Stimulated activated CD4-positive, alpha-beta T cell treated with anti-CD3 and anti-CD28 coated beads, Interleukin-2, amount 100 ng/mL, for 4 hours (primary cell): Measurements from ENCODE around the gene PRDM12.

Experiments
- DNase-seq: peaks from one replicate; pipeline ENCODE4 v3.0.0-alpha.2; 2020; ENCODE audit warnings: low read depth

PRDM12 gene

DNA sequence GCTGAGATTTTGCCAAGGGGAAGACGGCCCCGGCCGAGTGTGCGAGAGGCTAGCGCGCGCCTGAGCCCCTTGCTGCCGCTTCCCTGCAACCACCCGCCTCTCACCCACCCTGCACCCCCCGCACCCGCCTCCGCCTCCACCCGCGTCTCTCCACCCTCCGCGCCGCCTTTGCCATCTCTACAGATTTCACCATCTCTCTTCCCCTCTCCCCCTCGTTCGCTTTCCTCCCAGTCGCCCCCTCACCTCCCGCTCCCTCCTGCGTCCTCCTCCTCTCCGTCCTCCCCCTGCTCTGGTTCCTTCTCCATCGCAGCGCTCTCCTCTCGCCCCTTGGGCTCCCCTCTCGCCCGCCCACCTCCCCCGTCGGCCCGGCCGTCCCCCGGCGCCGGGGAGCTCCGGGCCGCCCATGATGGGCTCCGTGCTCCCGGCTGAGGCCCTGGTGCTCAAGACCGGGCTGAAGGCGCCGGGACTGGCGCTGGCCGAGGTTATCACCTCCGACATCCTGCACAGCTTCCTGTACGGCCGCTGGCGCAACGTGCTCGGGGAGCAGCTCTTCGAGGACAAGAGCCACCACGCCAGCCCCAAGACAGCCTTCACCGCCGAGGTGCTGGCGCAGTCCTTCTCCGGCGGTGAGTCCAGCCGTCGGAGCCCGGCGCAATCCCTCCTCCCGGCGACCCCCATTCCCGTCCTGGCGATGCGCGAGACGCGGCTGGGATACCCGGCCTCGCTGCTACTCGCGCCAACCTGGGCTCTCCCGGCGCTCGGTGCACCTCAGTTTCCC is at the start of gene PRDM12:
Gene PRDM12, plus strand, starts transcription at position 344 of the 778 bp plus-strand sequence. Its CDS starts 60 bp downstream, at position 404.
- no peak for DNase-seq

DNA sequence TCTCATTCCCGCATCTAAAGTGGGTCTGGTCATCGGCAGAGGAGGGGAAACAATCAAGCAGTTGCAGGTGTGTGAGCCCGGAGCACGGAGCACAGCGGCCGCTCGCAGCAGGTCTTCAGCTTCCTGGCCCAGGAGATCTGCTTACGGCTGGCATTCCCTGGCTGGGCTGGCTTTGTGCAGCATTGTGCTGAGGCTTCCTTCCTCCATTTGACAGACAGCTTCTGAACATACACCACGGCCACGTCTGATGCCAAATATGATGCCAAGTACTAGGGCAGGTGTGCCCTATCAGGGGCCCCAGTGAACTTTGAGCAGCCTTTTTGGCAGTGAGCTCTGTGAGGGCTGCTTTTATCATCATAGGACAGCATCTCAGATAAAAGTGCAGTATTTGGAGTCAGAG is 47.9 kb upstream of the PRDM12 start:
- DNase-seq: no peak

GRCh38 chr9:130623466-130623865 is 40.9 kb upstream of the PRDM12 start:
- no peak for DNase-seq

GRCh38 chr9:130624154-130624553 is 40.2 kb upstream of the PRDM12 start:
- no peak for DNase-seq

GRCh38 chr9:130626249-130626996 is 38.0 kb upstream of the PRDM12 start:
- DNase-seq: no peak

DNA sequence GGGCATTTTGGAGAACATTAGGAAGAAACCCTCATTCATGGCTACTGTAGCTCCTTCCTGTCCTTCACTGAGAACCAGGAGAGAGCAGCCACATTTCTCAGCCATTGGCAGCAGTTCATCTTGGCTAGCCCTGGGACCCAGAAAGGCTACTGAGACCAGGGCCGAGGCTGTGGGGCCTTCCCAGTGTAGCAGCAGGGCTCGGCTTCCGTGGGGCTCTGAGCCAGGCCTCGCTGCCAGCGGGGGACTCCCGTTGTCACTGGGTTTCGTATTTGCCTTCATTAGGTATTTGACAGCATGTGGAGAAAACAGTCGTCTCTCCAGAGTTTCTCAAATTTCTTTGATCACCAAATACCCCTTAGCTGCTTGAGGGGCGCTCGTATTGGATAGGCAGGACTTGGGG is 37.3 kb upstream of the PRDM12 start:
- DNase-seq: no peak

- no peak for DNase-seq
Measured at GRCh38 chr9:130627896-130628792, 36.2 kb upstream of the PRDM12 start.

DNA sequence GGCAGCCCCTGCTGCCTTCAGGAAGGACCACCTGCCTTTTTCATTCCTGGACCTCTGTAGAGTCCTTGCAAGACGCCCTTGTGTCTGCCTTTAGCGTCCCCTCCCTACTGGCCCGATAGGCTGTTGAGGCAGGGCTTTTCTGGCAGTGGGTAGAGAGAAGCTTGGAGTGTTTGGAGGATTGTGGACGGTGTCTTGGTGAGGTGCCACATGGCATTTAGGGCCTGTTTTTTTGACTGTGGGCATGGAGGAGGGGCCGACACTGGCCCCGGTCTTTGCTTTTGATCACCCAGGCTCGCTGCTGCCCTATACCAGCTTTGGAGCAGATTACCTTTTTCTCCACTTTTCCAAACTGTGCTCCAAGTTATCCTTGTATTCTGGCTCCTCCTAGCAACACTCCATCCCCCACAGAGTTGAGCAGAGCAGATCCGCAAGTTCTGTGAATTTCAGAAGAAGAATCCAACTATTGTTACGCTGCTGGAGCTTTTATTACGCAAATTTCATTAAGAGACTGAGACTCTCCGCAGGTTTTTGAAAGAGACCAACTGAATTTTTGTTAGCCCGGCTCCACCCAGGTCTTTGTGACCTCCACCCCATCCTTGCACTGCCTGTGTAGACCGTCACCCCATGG is 34.8 kb upstream of the PRDM12 start:
- no peak for DNase-seq

DNA sequence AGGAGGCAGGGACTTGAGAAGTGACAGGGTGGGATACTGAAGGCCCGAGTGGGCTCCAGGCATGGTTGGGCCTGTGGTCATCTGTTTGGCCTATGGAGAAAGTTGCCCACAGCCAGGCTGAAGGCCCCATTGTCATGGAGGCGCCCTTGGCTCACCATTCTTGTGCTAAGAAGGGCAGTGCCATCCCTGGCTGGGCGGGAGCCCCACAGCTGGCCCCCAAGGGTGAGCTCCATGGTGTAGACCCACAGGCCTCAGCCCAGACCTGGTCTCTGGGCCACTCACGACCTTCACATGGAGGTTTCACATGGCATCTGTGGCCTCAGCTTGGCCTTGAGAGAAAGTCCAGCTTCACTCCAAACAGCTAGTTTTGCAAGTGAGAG is 34.3 kb upstream of the PRDM12 start:
- DNase-seq: no peak

DNA sequence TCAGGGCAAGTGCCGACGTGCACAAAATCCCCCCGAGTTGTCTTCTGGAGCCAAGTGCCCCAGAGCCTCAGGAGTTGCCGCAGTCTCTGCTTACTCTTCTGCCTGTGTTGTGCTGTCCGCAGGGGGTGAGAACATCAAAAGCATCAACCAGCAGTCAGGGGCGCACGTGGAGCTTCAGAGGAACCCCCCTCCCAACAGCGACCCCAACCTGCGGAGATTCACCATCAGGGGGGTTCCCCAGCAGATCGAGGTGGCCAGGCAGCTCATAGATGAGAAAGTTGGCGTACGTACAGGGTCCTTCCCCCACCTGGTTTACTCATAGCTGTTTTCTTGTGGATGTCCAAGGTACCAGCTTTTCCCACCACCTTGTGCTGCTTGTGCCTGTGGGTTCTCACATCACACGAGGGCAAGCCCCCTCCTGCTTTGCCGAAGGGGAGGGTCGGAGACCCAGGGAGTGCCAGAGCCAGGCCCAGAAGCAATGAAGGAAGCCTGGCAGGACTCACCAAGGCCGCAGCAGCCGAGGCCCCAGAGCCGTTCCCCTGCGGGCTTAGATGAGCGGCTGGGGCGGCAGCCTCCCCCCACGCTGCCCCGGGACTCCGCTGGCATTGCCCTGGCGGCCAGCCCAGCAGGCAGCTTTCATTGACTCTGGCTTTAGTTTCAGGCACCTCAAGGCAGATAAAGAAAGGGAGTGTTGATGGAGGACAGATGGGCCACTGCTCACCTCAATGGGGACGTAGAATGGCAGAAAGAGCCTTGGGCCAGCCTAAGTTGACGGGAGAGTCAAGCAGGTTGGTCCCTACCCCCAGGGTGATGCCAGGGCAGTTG is 33.7 kb upstream of the PRDM12 start:
- no peak for DNase-seq

DNA sequence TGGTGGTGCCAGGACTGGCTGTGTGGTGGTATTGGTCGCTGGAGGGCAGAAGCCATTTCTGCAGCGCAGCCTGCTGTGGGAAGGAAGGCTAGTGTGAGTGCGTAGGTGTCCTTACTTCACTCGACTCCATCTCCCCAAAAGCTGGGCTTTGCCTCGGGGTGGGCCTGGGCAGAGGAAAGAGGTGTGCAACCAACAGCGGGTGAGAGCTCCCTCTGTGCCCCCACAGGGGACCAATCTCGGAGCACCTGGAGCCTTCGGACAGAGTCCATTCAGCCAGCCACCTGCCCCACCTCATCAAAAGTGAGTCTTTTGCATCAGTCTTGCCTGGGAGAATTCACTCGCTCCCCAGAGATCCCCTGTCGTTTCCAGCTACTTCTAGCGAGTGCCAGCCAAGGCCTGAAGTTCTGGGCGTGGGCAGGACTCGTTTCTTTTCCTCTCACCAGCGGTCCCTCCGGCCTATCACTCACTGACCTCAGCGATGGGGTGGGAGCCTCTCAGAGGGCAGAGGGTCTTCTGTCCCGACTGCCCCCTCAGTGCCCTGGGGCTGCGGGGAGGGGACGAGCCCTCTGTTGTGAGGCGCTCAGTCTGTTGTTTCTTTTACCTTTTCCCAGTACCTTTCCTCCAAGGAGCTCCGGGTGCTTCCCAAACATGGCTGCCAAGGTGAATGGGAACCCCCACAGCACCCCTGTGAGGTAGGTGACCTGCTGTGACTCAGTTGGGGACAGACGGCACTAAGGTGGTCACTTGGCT is 32.9 kb upstream of the PRDM12 start:
- no peak for DNase-seq

GRCh38 chr9:130632081-130632710 is 32.2 kb upstream of the PRDM12 start:
- no peak for DNase-seq

GRCh38 chr9:130632841-130633240 is 31.6 kb upstream of the PRDM12 start:
- DNase-seq: no peak

DNA sequence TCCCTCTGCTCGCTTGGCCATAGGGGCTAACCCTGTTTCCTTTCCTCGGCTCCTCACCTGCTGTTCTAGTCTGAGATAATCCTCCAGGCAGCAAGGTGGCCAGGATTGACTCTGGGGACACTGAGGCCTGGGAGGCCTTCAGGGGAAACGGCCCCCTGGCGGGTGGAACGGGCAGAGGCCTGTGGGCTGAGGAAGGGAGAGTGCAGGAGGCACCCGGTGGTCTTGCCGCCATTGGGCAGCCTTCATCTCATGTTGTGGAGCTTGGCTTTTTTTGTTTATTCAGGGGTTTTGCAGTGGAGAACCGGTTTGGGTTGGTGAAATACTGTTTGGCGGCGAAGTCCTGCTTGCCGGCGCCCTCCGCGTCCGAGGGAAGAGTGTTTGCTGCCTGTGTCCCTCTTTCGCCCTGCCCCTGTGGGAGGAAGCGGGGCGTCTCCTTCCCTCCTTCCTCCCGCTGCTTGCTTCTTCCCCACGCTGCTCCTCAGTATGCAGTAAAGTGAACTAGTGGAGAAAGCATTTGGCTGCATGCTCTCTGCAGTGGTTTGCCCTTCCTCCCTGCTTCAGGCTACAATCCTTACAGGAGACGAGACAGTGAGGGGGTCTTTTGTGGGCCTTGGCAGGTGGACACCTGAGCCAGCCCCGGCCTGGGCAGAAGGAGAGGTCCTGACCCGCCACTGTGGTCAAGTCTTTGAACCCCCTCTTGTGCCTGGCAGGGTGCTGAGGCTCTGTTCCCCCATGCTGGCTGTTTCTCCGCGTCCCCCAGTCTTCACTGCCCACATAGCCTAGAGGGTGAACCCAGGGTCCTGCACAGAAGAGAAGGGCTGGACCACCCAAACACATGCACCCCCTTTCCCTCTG is 30.8 kb upstream of the PRDM12 start:
- no peak for DNase-seq

- DNase-seq: no peak
Measured at GRCh38 chr9:130634191-130634768, 30.1 kb upstream of the PRDM12 start.

GRCh38 chr9:130634801-130635200 is 29.6 kb upstream of the PRDM12 start:
- no peak for DNase-seq

DNA sequence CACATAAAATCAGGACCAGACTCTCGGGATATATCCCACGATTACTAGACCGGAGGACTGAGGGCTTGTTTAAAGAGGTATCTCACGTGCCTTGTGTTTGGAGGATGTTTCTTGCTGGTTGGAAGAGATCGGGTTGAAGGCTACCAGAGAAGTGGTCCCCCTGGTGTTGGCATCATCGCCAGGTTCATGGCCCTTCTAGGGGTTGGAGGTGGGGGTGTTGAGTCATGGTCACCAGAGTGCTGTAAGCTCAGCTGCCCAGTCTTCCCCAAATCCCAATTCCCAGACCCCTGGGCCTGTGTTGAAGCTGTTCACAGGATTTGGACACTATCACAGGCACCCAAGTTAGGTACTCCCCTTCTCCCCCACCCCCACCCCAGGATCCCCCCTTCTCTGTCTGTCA is 29.1 kb upstream of the PRDM12 start:
- DNase-seq: no peak
